Measurements from ENCODE around the gene SAMD9L.

GRCh38 chr7:93156884-93157283, 8.7 kb upstream of the SAMD9L start:
- TF ChIP-seq, protein P1, sequence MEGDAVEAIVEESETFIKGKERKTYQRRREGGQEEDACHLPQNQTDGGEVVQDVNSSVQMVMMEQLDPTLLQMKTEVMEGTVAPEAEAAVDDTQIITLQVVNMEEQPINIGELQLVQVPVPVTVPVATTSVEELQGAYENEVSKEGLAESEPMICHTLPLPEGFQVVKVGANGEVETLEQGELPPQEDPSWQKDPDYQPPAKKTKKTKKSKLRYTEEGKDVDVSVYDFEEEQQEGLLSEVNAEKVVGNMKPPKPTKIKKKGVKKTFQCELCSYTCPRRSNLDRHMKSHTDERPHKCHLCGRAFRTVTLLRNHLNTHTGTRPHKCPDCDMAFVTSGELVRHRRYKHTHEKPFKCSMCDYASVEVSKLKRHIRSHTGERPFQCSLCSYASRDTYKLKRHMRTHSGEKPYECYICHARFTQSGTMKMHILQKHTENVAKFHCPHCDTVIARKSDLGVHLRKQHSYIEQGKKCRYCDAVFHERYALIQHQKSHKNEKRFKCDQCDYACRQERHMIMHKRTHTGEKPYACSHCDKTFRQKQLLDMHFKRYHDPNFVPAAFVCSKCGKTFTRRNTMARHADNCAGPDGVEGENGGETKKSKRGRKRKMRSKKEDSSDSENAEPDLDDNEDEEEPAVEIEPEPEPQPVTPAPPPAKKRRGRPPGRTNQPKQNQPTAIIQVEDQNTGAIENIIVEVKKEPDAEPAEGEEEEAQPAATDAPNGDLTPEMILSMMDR (IDR thresholded peaks at IDR 0.05; ENCODE audit: poor library complexity, severe bottlenecking): no peak
- TF ChIP-seq, protein P2, sequence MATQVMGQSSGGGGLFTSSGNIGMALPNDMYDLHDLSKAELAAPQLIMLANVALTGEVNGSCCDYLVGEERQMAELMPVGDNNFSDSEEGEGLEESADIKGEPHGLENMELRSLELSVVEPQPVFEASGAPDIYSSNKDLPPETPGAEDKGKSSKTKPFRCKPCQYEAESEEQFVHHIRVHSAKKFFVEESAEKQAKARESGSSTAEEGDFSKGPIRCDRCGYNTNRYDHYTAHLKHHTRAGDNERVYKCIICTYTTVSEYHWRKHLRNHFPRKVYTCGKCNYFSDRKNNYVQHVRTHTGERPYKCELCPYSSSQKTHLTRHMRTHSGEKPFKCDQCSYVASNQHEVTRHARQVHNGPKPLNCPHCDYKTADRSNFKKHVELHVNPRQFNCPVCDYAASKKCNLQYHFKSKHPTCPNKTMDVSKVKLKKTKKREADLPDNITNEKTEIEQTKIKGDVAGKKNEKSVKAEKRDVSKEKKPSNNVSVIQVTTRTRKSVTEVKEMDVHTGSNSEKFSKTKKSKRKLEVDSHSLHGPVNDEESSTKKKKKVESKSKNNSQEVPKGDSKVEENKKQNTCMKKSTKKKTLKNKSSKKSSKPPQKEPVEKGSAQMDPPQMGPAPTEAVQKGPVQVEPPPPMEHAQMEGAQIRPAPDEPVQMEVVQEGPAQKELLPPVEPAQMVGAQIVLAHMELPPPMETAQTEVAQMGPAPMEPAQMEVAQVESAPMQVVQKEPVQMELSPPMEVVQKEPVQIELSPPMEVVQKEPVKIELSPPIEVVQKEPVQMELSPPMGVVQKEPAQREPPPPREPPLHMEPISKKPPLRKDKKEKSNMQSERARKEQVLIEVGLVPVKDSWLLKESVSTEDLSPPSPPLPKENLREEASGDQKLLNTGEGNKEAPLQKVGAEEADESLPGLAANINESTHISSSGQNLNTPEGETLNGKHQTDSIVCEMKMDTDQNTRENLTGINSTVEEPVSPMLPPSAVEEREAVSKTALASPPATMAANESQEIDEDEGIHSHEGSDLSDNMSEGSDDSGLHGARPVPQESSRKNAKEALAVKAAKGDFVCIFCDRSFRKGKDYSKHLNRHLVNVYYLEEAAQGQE (IDR thresholded peaks at IDR 0.05; ENCODE audit: borderline replicate concordance): no peak
- TF ChIP-seq TAF1 (IDR thresholded peaks at IDR 0.05; ENCODE audit: low read depth) (no peak), POLR2AphosphoS5 (IDR thresholded peaks at IDR 0.05) (no peak), EP300 (conservative IDR thresholded peaks at IDR 0.05; ENCODE audit: poor library complexity, severe bottlenecking) (no peak), EZH2 (IDR thresholded peaks at IDR 0.05; ENCODE audit: borderline replicate concordance, insufficient read depth, low read length, poor library complexity, severe bottlenecking) (no peak), MXI1 (conservative IDR thresholded peaks at IDR 0.05; ENCODE audit: poor library complexity, severe bottlenecking) (no peak)

Data from neural cell (in vitro differentiated cells).